ENCODE data around the gene HSD17B3. TPM values are rescaled to one million over a fixed set of nuclear protein-coding genes. Genes with fewer than 3 reads are reported as not detected.

The HSD17B3 gene
- total and polyA plus RNA-seq, 10 of the 15 experiments (the other 5 are each of a cell fraction or from before 2014, with no cell fraction given) = not detected

- TF ChIP-seq PBX3 (IDR thresholded peaks at IDR 0.05; ENCODE audit: insufficient replicate concordance, low read depth, low read length) (no peak), MEF2A (IDR thresholded peaks at IDR 0.05; ENCODE audit: insufficient read depth, low read depth, low read length) (no peak), ZBTB11 (CRISPR knock-in tag; IDR thresholded peaks at IDR 0.05) (no peak), TBL1XR1 (IDR thresholded peaks at IDR 0.05; ENCODE audit: low read depth, low read length) (0 out of 2 replicates have a peak, but pooled peaks have one; percentile 22), CBFB (IDR thresholded peaks at IDR 0.05; ENCODE audit: low read depth) (no peak), ETV6 (conservative IDR thresholded peaks at IDR 0.05 in 1 of 2, IDR thresholded peaks at IDR 0.05 in 1 of 2; ENCODE audit: borderline replicate concordance in 1 of 2, low read depth in 1 of 2) (no peak), FOXM1 (IDR thresholded peaks at IDR 0.05; ENCODE audit: low read depth, low read length) (no peak), ZNF384 (IDR thresholded peaks at IDR 0.05; ENCODE audit: borderline replicate concordance, low read depth, low read length) (no peak), SMC3 (IDR thresholded peaks at IDR 0.05; ENCODE audit: borderline replicate concordance, low read length) (peak; percentile 76), YBX1 (IDR thresholded peaks at IDR 0.05) (no peak), EGR1 (IDR thresholded peaks at IDR 0.05; ENCODE audit: borderline replicate concordance in 1 of 2, low read depth in 2 of 2, low read length in 2 of 2) (no peak), CTCF (IDR thresholded peaks at IDR 0.05 in 2 of 3, conservative IDR thresholded peaks at IDR 0.05 in 1 of 3; ENCODE audit: control insufficient read depth in 2 of 3, extremely low read depth in 1 of 3, insufficient read depth in 1 of 3, low read depth in 3 of 3, low read length in 3 of 3) (peak; percentile 75 to 93 (median 90)), MEF2B (IDR thresholded peaks at IDR 0.05; ENCODE audit: partially characterized antibody, poor library complexity, severe bottlenecking) (no peak), CBX3 (IDR thresholded peaks at IDR 0.05; ENCODE audit: borderline replicate concordance, low read depth) (no peak), ZNF592 (IDR thresholded peaks at IDR 0.05) (no peak), ESRRA (IDR thresholded peaks at IDR 0.05; ENCODE audit: low read length) (no peak)
Measured at GRCh38 chr9:96232539-96233241, 69.3 kb downstream of the HSD17B3 start (continued).
